HepG2 (cell line): ENCODE measurements around the gene ADARB1. TPM values are rescaled to one million over a fixed set of nuclear protein-coding genes. Genes with fewer than 3 reads are reported as not detected.

Experiments
- ATAC-seq: fragments of 200-7000 bp; cut with Tn5 transposase; 3 replicates; pipeline ENCODE4 v1.9.1; 2020; ENCODE audit warnings: mild to moderate bottlenecking, moderate library complexity
- BruUV-seq: library from RNA; stranded (reverse); fragments of 400-500 nt; replicated peaks from 2 replicates; lab custom pipeline; 2021; lab: Mats Ljungman, UMichigan
- CTCF ChIA-PET: fragments of 300-600 bp; formaldehyde crosslinking; extraction: SDS; loops from one replicate; lab custom pipeline; 2021; ENCODE audit warnings: low total read pairs, inconsistent platforms, low intra/inter-chr PET ratio; lab: Yijun Ruan, JAX
- POLR2A ChIA-PET: fragments of 350-600 bp; sonication (Branson Sonifier 250); formaldehyde crosslinking; loops from one replicate; lab custom pipeline; 2020; ENCODE audit warnings: antibody characterized with exemption, inconsistent platforms; lab: Yijun Ruan, JAX
- DNase-seq: peaks from one replicate; pipeline ENCODE4 v3.0.0-alpha.2; 2015; ENCODE audit warnings: low spot score
- FAIRE-seq: peaks from 3 replicates; lab custom pipeline; 2011; peaks lifted over from hg19 to GRCh38; lab: Jason Lieb, UNC
- H2AFZ ChIP-seq: one replicate; pipeline ENCODE4 v1.6.1; 2011; ENCODE audit warnings: low read length, inconsistent platforms
- H3K27ac ChIP-seq: fragments of 300-600 bp; 3 replicates; pipeline ENCODE4 v1.8.0; 2011; ENCODE audit warnings: mixed run types, mild to moderate bottlenecking, mixed read lengths, low read length, inconsistent platforms; ENCODE audit not compliant: insufficient read depth; ENCODE audit errors: extremely low read length
- H3K27me3 ChIP-seq, 2 experiments: fragments of 200-600 bp in 1 of 2; 2 replicates in 1 of 2; 3 replicates in 1 of 2; pipeline versions ENCODE4 v1.6.0 to v1.8.0; 2011; ENCODE audit warnings: low read length in 2 of 2, mild to moderate bottlenecking in 2 of 2, moderate library complexity in 2 of 2, inconsistent platforms in 1 of 2; ENCODE audit not compliant: insufficient read depth in 2 of 2, control insufficient read depth in 1 of 2
- H3K36me3 ChIP-seq, 2 experiments: fragments of 200-600 bp in 1 of 2; replicated peaks in 1 of 2; 2 replicates in 1 of 2; 3 replicates in 1 of 2; pipeline versions ENCODE4 v1.5.1 to v1.8.0; 2011; ENCODE audit warnings: low read length in 2 of 2, inconsistent platforms in 1 of 2; ENCODE audit not compliant: insufficient read depth in 2 of 2, control insufficient read depth in 1 of 2
- H3K4me1 ChIP-seq: 2 replicates; pipeline ENCODE4 v1.5.1; 2012; ENCODE audit warnings: low read length, inconsistent platforms; ENCODE audit not compliant: insufficient read depth
- H3K4me2 ChIP-seq: 2 replicates; pipeline ENCODE4 v1.6.0; 2011; ENCODE audit warnings: low read depth, low read length, inconsistent platforms
- H3K4me3 ChIP-seq, 3 experiments: fragments of 200-600 bp in 1 of 3; sonication (generic), shearing (Covaris generic) in 1 of 3; replicated peaks in 1 of 3; 2 replicates each; pipeline ENCODE4 v1.5.1; 2011 to 2016; ENCODE audit warnings: low read length in 3 of 3, inconsistent platforms in 2 of 3, low read depth in 2 of 3, mild to moderate bottlenecking in 2 of 3, control low read depth in 1 of 3, mixed read lengths in 1 of 3; ENCODE audit not compliant: insufficient read depth in 1 of 3
- H3K79me2 ChIP-seq: one replicate; pipeline ENCODE4 v1.6.1; 2011; ENCODE audit warnings: low read length, inconsistent platforms; ENCODE audit not compliant: insufficient read depth
- H3K9ac ChIP-seq: 2 replicates; pipeline ENCODE4 v1.6.0; 2011; ENCODE audit warnings: mild to moderate bottlenecking, low read depth, low read length, inconsistent platforms; ENCODE audit not compliant: insufficient read depth
- H3K9me3 ChIP-seq: 2 replicates; pipeline ENCODE4 v1.5.1; 2012; ENCODE audit warnings: mild to moderate bottlenecking, low read length
- H4K20me1 ChIP-seq: 2 replicates; pipeline ENCODE4 v1.6.0; 2011; ENCODE audit warnings: inconsistent platforms, mild to moderate bottlenecking, low read length, moderate library complexity; ENCODE audit not compliant: insufficient read depth
- BORCS8-MEF2B ChIP-seq: sonication (generic); formaldehyde crosslinking; IDR thresholded peaks from 2 replicates; pipeline ENCODE4 v1.8.0; 2022; ENCODE audit warnings: mild to moderate bottlenecking, missing genetic modification reagents
- ETV5 ChIP-seq: IDR thresholded peaks from 2 replicates; pipeline ENCODE4 v1.6.1; 2018; ENCODE audit warnings: missing biosample characterization, missing genetic modification reagents, inconsistent platforms, borderline replicate concordance
- ISL2 ChIP-seq: sonication (generic); formaldehyde crosslinking; IDR thresholded peaks from 2 replicates; pipeline ENCODE4 v1.5.0; 2020; ENCODE audit warnings: missing genetic modification reagents
- MAFK ChIP-seq, 2 experiments: IDR thresholded peaks in 1 of 2; conservative IDR thresholded peaks in 1 of 2; 2 replicates each; pipeline ENCODE4 v1.6.1; 2011; ENCODE audit warnings: improper control_type of control experiment in 2 of 2, low read length in 2 of 2
- NR1H2 ChIP-seq: sonication (generic); formaldehyde crosslinking; IDR thresholded peaks from 2 replicates; pipeline ENCODE4 v1.8.1; 2022; ENCODE audit warnings: low read depth, missing genetic modification reagents, borderline replicate concordance
- PHF8 ChIP-seq: sonication (generic); formaldehyde crosslinking; IDR thresholded peaks from 2 replicates; pipeline ENCODE4 v1.5.0; 2020; ENCODE audit warnings: missing genetic modification reagents
- SALL2 ChIP-seq: sonication (generic); formaldehyde crosslinking; IDR thresholded peaks from 2 replicates; pipeline ENCODE4 v1.8.1; 2023; ENCODE audit warnings: mild to moderate bottlenecking, missing genetic modification reagents, inconsistent platforms
- SMAD3 ChIP-seq: sonication (generic); formaldehyde crosslinking; IDR thresholded peaks from 2 replicates; pipeline ENCODE4 v1.4.0; 2020; ENCODE audit warnings: missing genetic modification reagents
- SNAPC2 ChIP-seq: sonication (generic); formaldehyde crosslinking; IDR thresholded peaks from 2 replicates; pipeline ENCODE4 v1.8.1; 2022; ENCODE audit warnings: mild to moderate bottlenecking, missing genetic modification reagents
- SP140L ChIP-seq: sonication (generic); formaldehyde crosslinking; IDR thresholded peaks from 2 replicates; pipeline ENCODE4 v1.4.0; 2020; ENCODE audit warnings: missing genetic modification reagents, borderline replicate concordance
- U2AF2 ChIP-seq: fragments of 200-400 bp; formaldehyde crosslinking; IDR thresholded peaks from 2 replicates; pipeline ENCODE4 v1.6.1; 2017; ENCODE audit warnings: low read depth, mild to moderate bottlenecking, low read length
- ZFP36L1 ChIP-seq: sonication (generic); formaldehyde crosslinking; IDR thresholded peaks from 2 replicates; pipeline ENCODE4 v1.8.0; 2022; ENCODE audit warnings: mild to moderate bottlenecking, missing genetic modification reagents, moderate library complexity
- ZNF33A ChIP-seq: sonication (generic); formaldehyde crosslinking; IDR thresholded peaks from 2 replicates; pipeline ENCODE4 v1.5.1; 2020; ENCODE audit warnings: missing genetic modification reagents, mild to moderate bottlenecking, moderate library complexity, borderline replicate concordance
- ZNF552 ChIP-seq: sonication (generic); formaldehyde crosslinking; IDR thresholded peaks from 2 replicates; pipeline ENCODE4 v1.9.0; 2022; ENCODE audit warnings: missing genetic modification reagents, mild to moderate bottlenecking, borderline replicate concordance
- ZNF556 ChIP-seq: sonication (generic); formaldehyde crosslinking; IDR thresholded peaks from 2 replicates; pipeline ENCODE4 v1.4.0; 2020; ENCODE audit warnings: mild to moderate bottlenecking, missing genetic modification reagents, borderline replicate concordance
- ZNF704 ChIP-seq: sonication (generic); formaldehyde crosslinking; IDR thresholded peaks from 2 replicates; pipeline ENCODE4 v1.8.1; 2023; ENCODE audit warnings: mild to moderate bottlenecking, inconsistent platforms, moderate library complexity, missing genetic modification reagents, borderline replicate concordance
- WGBS: methylation state at CpG from one replicate; pipeline ENCODE4 v1.1.6; 2017; ENCODE audit warnings: low lambda C conversion rate; 5-methylcytosine and 5-hydroxymethylcytosine counted together
- in situ Hi-C: cut with HindIII; loops from 2 replicates; pipeline ENCODE4 v1.10.0; 2017; ENCODE audit warnings: low pct_unique_long_range_greater_than_20kb; ENCODE audit not compliant: extremely low pct_ligation_motif_present
- intact Hi-C: fragments of 100-400 bp; cut with micrococcal nuclease; formaldehyde crosslinking; loops from one replicate; pipeline ENCODE4 v1.10.0; 2022; ENCODE audit not compliant: unreplicated experiment
- polyA plus RNA-seq, 8 experiments: library from polyadenylated mRNA; depleted of rRNA in 3 of 8; stranded (reverse) in 7 of 8; unstranded in 1 of 8; fragments of >200 nt; fragmentation: Illumina TruSeq in 4 of 8; extraction: Trizol in 4 of 8; gene quantifications; 2 replicates each; pipeline versions ENCODE4 v1.2.1 to v1.2.3, GENCODE V29; 2011 to 2016; ENCODE audit warnings: low read depth in 4 of 8, missing spikeins in 1 of 8, mixed read lengths in 1 of 8; ENCODE audit not compliant: insufficient read depth in 1 of 8
- total RNA-seq, 5 experiments: library from RNA; depleted of rRNA; stranded (reverse); fragments of >200 nt; fragmentation: Illumina TruSeq; extraction: Trizol; gene quantifications; 2 replicates each; pipeline ENCODE4 v1.2.3, GENCODE V29; 2016; ENCODE audit warnings: low read depth in 1 of 5
- TF ChIP-seq, protein P1 (sequence below): sonication (generic); formaldehyde crosslinking; IDR thresholded peaks from 2 replicates; pipeline ENCODE4 v1.8.0; 2022; ENCODE audit warnings: mild to moderate bottlenecking, missing genetic modification reagents
- TF ChIP-seq, protein P2 (sequence below): sonication (generic); formaldehyde crosslinking; IDR thresholded peaks from 2 replicates; pipeline ENCODE4 v1.4.0; 2020; ENCODE audit warnings: low read depth, mild to moderate bottlenecking, missing genetic modification reagents
- TF ChIP-seq, protein P3 (sequence below): IDR thresholded peaks from 2 replicates; pipeline ENCODE4 v1.6.1; 2016

Gene ADARB1
- total and polyA plus RNA-seq, 2 of the 13 experiments (the other 11 are each of a cell fraction or from before 2014, with no cell fraction given), result 6.6 to 10.0 TPM

- Histone ChIP-seq H3K4me1 (peaks cover 31% of the 10 kb centered on the region), H3K36me3 (no peaks in the 10 kb centered on the region), H3K9ac (no peak overlapping the region), H2AFZ (no peak overlapping the region), H3K4me2 (no peak overlapping the region), H3K27ac (no peak overlapping the region), H3K79me2 (no peaks in the 10 kb centered on the region), H3K27me3 (peaks cover 6 to 69% of the 10 kb centered on the region in 2 experiments), H3K4me3 (no peak overlapping the region), H4K20me1 (no peaks in the 10 kb centered on the region), H3K9me3 (peaks cover 15% of the 10 kb centered on the region)
- in situ Hi-C loops, result no loop called here
- TF ChIP-seq, protein P1, sequence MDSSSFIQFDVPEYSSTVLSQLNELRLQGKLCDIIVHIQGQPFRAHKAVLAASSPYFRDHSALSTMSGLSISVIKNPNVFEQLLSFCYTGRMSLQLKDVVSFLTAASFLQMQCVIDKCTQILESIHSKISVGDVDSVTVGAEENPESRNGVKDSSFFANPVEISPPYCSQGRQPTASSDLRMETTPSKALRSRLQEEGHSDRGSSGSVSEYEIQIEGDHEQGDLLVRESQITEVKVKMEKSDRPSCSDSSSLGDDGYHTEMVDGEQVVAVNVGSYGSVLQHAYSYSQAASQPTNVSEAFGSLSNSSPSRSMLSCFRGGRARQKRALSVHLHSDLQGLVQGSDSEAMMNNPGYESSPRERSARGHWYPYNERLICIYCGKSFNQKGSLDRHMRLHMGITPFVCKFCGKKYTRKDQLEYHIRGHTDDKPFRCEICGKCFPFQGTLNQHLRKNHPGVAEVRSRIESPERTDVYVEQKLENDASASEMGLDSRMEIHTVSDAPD (CRISPR knock-in tag), result no peak
- TF ChIP-seq NR1H2 (CRISPR knock-in tag) (no peak), SNAPC2 (CRISPR knock-in tag) (no peak), ZNF33A (CRISPR knock-in tag) (no peak), U2AF2 (no peak), PHF8 (CRISPR knock-in tag) (no peak), BORCS8-MEF2B (no peak), ISL2 (CRISPR knock-in tag) (no peak), SP140L (CRISPR knock-in tag) (no peak), ETV5 (no peak), ZNF704 (CRISPR knock-in tag) (no peak), ZNF552 (CRISPR knock-in tag) (no peak), SALL2 (CRISPR knock-in tag) (no peak), MAFK (conservative IDR thresholded peaks at IDR 0.05 in 1 of 2, IDR thresholded peaks at IDR 0.05 in 1 of 2; ENCODE audit: low read length in 2 of 2) (no peak), ZFP36L1 (no peak), ZNF556 (CRISPR knock-in tag) (no peak), SMAD3 (CRISPR knock-in tag) (no peak)
- TF ChIP-seq, protein P2, sequence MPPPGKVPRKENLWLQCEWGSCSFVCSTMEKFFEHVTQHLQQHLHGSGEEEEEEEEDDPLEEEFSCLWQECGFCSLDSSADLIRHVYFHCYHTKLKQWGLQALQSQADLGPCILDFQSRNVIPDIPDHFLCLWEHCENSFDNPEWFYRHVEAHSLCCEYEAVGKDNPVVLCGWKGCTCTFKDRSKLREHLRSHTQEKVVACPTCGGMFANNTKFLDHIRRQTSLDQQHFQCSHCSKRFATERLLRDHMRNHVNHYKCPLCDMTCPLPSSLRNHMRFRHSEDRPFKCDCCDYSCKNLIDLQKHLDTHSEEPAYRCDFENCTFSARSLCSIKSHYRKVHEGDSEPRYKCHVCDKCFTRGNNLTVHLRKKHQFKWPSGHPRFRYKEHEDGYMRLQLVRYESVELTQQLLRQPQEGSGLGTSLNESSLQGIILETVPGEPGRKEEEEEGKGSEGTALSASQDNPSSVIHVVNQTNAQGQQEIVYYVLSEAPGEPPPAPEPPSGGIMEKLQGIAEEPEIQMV (CRISPR knock-in tag), result no peak
- TF ChIP-seq, protein P3, sequence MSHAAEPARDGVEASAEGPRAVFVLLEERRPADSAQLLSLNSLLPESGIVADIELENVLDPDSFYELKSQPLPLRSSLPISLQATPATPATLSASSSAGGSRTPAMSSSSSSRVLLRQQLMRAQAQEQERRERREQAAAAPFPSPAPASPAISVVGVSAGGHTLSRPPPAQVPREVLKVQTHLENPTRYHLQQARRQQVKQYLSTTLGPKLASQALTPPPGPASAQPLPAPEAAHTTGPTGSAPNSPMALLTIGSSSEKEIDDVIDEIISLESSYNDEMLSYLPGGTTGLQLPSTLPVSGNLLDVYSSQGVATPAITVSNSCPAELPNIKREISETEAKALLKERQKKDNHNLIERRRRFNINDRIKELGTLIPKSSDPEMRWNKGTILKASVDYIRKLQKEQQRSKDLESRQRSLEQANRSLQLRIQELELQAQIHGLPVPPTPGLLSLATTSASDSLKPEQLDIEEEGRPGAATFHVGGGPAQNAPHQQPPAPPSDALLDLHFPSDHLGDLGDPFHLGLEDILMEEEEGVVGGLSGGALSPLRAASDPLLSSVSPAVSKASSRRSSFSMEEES (CRISPR knock-in tag), result no peak
- WGBS, result 66% methylated on average over 20 of the region's 21 CpGs
- BruUV-seq, result no TSS peak
- intact Hi-C loops, result no loop called here
- ATAC-seq (no peak), FAIRE-seq (no peak), DNase-seq (no peak)
- ChIA-PET POLR2A (no interaction called here), CTCF (no interaction called here)
Measured at GRCh38 chr21:45033791-45034555, 40.4 kb upstream of the ADARB1 start.
